ENCODE results near the gene POGK.

The POGK gene

DNA sequence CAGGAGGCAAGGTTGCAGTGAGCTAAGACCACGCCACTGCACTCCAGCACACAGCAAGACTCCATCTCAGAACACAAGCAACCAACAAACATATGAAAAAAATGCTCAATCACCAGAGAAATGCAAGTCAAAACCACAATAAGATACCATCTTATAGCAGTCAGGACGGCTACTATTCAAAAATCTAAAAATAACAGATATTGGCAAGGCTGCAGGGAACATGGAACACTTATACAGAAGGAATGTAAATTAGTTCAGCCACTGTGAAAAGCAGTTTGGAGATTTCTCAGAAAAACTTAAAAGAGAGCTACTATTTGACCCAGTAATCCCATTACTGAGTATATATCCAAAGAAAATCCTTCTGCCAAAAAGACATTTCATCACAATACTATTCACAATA lies 27.6 kb upstream of the POGK start:
- Histone ChIP-seq H3K79me2 (ENCODE audit: insufficient read depth, low read length) (no peaks in the 10 kb centered on the region), H3K27me3 (ENCODE audit: insufficient read depth, low read length, poor library complexity) (peaks cover 15% of the 10 kb centered on the region), H3K4me2 (ENCODE audit: insufficient read depth, low read length) (no peak overlapping the region), H3K4me1 (ENCODE audit: insufficient read depth, low read length) (no peaks in the 10 kb centered on the region), H3K4me3 (ENCODE audit: low read depth in 1 of 2, low read length in 2 of 2) (no peak overlapping the region), H3K27ac (ENCODE audit: low read length) (no peak overlapping the region), H2AFZ (ENCODE audit: low read depth, low read length) (no peak overlapping the region), H3K9me3 (ENCODE audit: insufficient read depth, low read length, severe bottlenecking) (peaks cover 12% of the 10 kb centered on the region), H4K20me1 (ENCODE audit: insufficient read depth, low read length) (no peaks in the 10 kb centered on the region), H3K9ac (ENCODE audit: low read depth, low read length) (no peak overlapping the region), H3K36me3 (ENCODE audit: insufficient read depth, low read length) (no peaks in the 10 kb centered on the region)
- no peak for TF ChIP-seq EZH2 (IDR thresholded peaks at IDR 0.05; ENCODE audit: borderline replicate concordance, low read depth, low read length, severe bottlenecking)
- TF ChIP-seq, protein P1, sequence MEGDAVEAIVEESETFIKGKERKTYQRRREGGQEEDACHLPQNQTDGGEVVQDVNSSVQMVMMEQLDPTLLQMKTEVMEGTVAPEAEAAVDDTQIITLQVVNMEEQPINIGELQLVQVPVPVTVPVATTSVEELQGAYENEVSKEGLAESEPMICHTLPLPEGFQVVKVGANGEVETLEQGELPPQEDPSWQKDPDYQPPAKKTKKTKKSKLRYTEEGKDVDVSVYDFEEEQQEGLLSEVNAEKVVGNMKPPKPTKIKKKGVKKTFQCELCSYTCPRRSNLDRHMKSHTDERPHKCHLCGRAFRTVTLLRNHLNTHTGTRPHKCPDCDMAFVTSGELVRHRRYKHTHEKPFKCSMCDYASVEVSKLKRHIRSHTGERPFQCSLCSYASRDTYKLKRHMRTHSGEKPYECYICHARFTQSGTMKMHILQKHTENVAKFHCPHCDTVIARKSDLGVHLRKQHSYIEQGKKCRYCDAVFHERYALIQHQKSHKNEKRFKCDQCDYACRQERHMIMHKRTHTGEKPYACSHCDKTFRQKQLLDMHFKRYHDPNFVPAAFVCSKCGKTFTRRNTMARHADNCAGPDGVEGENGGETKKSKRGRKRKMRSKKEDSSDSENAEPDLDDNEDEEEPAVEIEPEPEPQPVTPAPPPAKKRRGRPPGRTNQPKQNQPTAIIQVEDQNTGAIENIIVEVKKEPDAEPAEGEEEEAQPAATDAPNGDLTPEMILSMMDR (IDR thresholded peaks at IDR 0.05; ENCODE audit: borderline replicate concordance, extremely low read depth, low read length, poor library complexity, severe bottlenecking), result no peak
- no peak for ATAC-seq (ENCODE audit: insufficient read depth, low read depth)
- DNase-seq, result no peak

DNA sequence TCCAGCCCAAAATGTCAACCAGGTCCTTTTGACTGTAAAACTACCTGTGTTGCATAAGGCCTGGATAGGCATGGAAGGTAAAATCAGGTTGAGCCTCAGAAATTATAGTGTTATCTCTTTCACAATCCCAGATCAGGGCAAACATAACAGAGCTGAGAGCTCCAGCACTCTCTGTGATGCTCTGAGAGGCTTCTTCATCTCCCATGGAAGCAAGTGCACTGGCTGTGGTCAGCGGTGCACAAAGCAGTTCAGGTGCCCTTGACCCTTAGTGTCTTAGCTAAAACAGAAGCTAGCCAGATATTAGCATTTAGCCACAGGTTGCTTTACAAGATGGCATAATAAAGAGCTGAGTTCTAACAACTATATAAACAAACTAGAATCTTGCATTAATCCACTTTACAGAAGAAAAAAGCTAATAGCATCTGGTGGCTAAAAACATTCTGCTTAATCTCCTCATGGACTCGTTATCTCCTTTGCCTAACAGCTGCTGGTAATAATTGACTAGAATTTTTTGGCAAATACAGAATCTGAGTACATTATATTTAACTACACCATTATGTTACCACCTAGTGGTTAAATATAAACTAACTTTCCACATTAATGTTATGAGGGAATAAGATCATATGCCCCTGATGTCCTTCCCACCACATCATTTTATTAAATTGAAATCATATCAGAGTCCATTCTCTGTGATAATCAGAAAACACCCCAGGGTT lies 25.6 kb upstream of the POGK start:
- no peak overlapping the region for H3K27ac ChIP-seq (ENCODE audit: low read length)
- H3K79me2 ChIP-seq (ENCODE audit: insufficient read depth, low read length), result no peaks in the 10 kb centered on the region
- no peak for DNase-seq

DNA sequence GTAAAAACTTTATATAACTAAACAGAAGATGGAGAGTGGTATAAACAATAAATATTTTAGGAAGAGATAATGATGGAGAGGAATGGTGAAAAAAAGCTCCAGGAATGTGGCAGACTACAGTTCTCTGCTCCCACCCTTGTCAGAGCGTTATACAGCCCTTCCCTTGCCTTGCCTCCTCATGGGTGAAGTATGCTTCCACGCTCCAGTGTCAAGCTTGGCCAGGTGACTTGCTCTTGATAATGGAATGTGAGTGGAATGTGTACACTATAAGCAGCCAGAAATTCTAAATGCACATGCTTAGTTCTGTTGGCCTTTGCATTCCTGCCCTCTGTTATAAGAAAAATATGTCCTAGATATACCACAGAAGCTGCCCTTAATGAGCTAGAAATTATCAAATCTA lies 24.7 kb upstream of the POGK start:
- Histone ChIP-seq H4K20me1 (ENCODE audit: insufficient read depth, low read length) (no peaks in the 10 kb centered on the region), H3K4me1 (ENCODE audit: insufficient read depth, low read length) (no peaks in the 10 kb centered on the region), H3K27me3 (ENCODE audit: insufficient read depth, low read length, poor library complexity) (peaks cover 19% of the 10 kb centered on the region), H3K4me2 (ENCODE audit: insufficient read depth, low read length) (no peak overlapping the region), H3K36me3 (ENCODE audit: insufficient read depth, low read length) (no peaks in the 10 kb centered on the region), H3K27ac (ENCODE audit: low read length) (no peak overlapping the region), H3K4me3 (ENCODE audit: low read depth in 1 of 2, low read length in 2 of 2) (no peak overlapping the region), H3K79me2 (ENCODE audit: insufficient read depth, low read length) (no peaks in the 10 kb centered on the region), H2AFZ (ENCODE audit: low read depth, low read length) (no peak overlapping the region), H3K9me3 (ENCODE audit: insufficient read depth, low read length, severe bottlenecking) (peaks cover 12% of the 10 kb centered on the region), H3K9ac (ENCODE audit: low read depth, low read length) (no peak overlapping the region)
- ATAC-seq (ENCODE audit: insufficient read depth, low read depth), result no peak
- DNase-seq, result no peak
- TF ChIP-seq, protein P1 (IDR thresholded peaks at IDR 0.05; ENCODE audit: borderline replicate concordance, extremely low read depth, low read length, poor library complexity, severe bottlenecking), result no peak
- no peak for TF ChIP-seq EZH2 (IDR thresholded peaks at IDR 0.05; ENCODE audit: borderline replicate concordance, low read depth, low read length, severe bottlenecking)

More for the DNA sequence above, 25.6 kb upstream of the POGK start:
- Histone ChIP-seq H3K4me1 (ENCODE audit: insufficient read depth, low read length) (no peaks in the 10 kb centered on the region), H3K4me3 (ENCODE audit: low read depth in 1 of 2, low read length in 2 of 2) (no peak overlapping the region), H3K4me2 (ENCODE audit: insufficient read depth, low read length) (no peak overlapping the region), H3K9me3 (ENCODE audit: insufficient read depth, low read length, severe bottlenecking) (peaks cover 12% of the 10 kb centered on the region), H3K36me3 (ENCODE audit: insufficient read depth, low read length) (no peaks in the 10 kb centered on the region), H2AFZ (ENCODE audit: low read depth, low read length) (no peak overlapping the region), H4K20me1 (ENCODE audit: insufficient read depth, low read length) (no peaks in the 10 kb centered on the region), H3K9ac (ENCODE audit: low read depth, low read length) (no peak overlapping the region), H3K27me3 (ENCODE audit: insufficient read depth, low read length, poor library complexity) (peaks cover 19% of the 10 kb centered on the region)
- no peak for TF ChIP-seq EZH2 (IDR thresholded peaks at IDR 0.05; ENCODE audit: borderline replicate concordance, low read depth, low read length, severe bottlenecking)
- TF ChIP-seq, protein P1 (IDR thresholded peaks at IDR 0.05; ENCODE audit: borderline replicate concordance, extremely low read depth, low read length, poor library complexity, severe bottlenecking), result peak; percentile 9
- ATAC-seq (ENCODE audit: insufficient read depth, low read depth), result no peak

All from DND-41 (cell line).